Measurements from ENCODE around the gene LTA. TPM values are rescaled to one million over a fixed set of nuclear protein-coding genes. Genes with fewer than 3 reads are reported as not detected.

LTA gene
- total and polyA plus RNA-seq, 2 experiments from 2014 or later = not detected

GRCh38 chr6:31543639-31544038 lies 28.4 kb upstream of the LTA start:
- peaks cover 23% of the 10 kb centered on the region for H4K20me1 ChIP-seq (replicated peaks; ENCODE audit: insufficient read depth)
- no peak for ATAC-seq
- peaks cover 29% of the 10 kb centered on the region for H3K4me1 ChIP-seq (ENCODE audit: insufficient read depth)
- H3K79me2 ChIP-seq (replicated peaks; ENCODE audit: insufficient read depth) = peaks cover 44% of the 10 kb centered on the region
- H3K36me3 ChIP-seq (ENCODE audit: insufficient read depth) = peaks cover 22% of the 10 kb centered on the region
- H2AFZ ChIP-seq = no peak overlapping the region
- no peak for DNase-seq (ENCODE audit: low spot score)
- peaks cover 35% of the 10 kb centered on the region for H3K36me3 Mint-ChIP-seq (ENCODE audit: low read depth)
- peaks cover 18% of the 10 kb centered on the region for H3F3A ChIP-seq (replicated peaks; ENCODE audit: low read depth)
- H3K9me2 ChIP-seq (ENCODE audit: insufficient read depth) = no peaks in the 10 kb centered on the region
- H3K27me3 Mint-ChIP-seq (ENCODE audit: insufficient read depth, low read depth, poor library complexity) = peaks cover 19% of the 10 kb centered on the region
- no peaks in the 10 kb centered on the region; the same call in 2 of the 3 replicates for H3K9me3 Mint-ChIP-seq
- H3K27ac ChIP-seq (ENCODE audit: low read depth) = no peak overlapping the region
- no peaks in the 10 kb centered on the region for H3K27me3 ChIP-seq (ENCODE audit: insufficient read depth)
- H3K4me2 ChIP-seq = no peak overlapping the region
- H3K27ac Mint-ChIP-seq = no peak overlapping the region
- no peak overlapping the region; the same call in 2 of the 3 replicates for H3K4me3 Mint-ChIP-seq
- peaks cover 37% of the 10 kb centered on the region for H3K4me1 Mint-ChIP-seq
- no peak for TF ChIP-seq EZH2phosphoT487 (IDR thresholded peaks at IDR 0.05; ENCODE audit: unreplicated experiment)
- TF ChIP-seq CTCF (conservative IDR thresholded peaks at IDR 0.05; ENCODE audit: low read depth in 2 of 2) = no peak
- TF ChIP-seq REST (IDR thresholded peaks at IDR 0.05; ENCODE audit: unreplicated experiment) = no peak
- TF ChIP-seq EZH2 (IDR thresholded peaks at IDR 0.05; ENCODE audit: low read depth, unreplicated experiment) = no peak
- TF ChIP-seq JUNB (IDR thresholded peaks at IDR 0.05; ENCODE audit: unreplicated experiment) = no peak
- TF ChIP-seq ZNF462 (CRISPR knock-in tag; IDR thresholded peaks at IDR 0.05) = no peak
- no peak for TF ChIP-seq NANOG (IDR thresholded peaks at IDR 0.05; ENCODE audit: borderline replicate concordance)
- TF ChIP-seq ZNF114 (CRISPR knock-in tag; IDR thresholded peaks at IDR 0.05) = no peak
- no peak for TF ChIP-seq ETS1 (IDR thresholded peaks at IDR 0.05)
- no peak for TF ChIP-seq STAT1 (IDR thresholded peaks at IDR 0.05; ENCODE audit: unreplicated experiment)
- no peak for TF ChIP-seq ZNF331 (CRISPR knock-in tag; IDR thresholded peaks at IDR 0.05; ENCODE audit: low read depth)
- no peak for TF ChIP-seq POLR2AphosphoS5 (IDR thresholded peaks at IDR 0.05; ENCODE audit: low read depth)
- no peak for TF ChIP-seq CREB1 (CRISPR knock-in tag; IDR thresholded peaks at IDR 0.05; ENCODE audit: low read depth)
- H3K4me3 ChIP-seq = no peak overlapping the region

All from GM23338 (cell line).